Measurements from ENCODE around the gene ECT2L. TPM values are rescaled to one million over a fixed set of nuclear protein-coding genes. Genes with fewer than 3 reads are reported as not detected.

Gene ECT2L, protein sequence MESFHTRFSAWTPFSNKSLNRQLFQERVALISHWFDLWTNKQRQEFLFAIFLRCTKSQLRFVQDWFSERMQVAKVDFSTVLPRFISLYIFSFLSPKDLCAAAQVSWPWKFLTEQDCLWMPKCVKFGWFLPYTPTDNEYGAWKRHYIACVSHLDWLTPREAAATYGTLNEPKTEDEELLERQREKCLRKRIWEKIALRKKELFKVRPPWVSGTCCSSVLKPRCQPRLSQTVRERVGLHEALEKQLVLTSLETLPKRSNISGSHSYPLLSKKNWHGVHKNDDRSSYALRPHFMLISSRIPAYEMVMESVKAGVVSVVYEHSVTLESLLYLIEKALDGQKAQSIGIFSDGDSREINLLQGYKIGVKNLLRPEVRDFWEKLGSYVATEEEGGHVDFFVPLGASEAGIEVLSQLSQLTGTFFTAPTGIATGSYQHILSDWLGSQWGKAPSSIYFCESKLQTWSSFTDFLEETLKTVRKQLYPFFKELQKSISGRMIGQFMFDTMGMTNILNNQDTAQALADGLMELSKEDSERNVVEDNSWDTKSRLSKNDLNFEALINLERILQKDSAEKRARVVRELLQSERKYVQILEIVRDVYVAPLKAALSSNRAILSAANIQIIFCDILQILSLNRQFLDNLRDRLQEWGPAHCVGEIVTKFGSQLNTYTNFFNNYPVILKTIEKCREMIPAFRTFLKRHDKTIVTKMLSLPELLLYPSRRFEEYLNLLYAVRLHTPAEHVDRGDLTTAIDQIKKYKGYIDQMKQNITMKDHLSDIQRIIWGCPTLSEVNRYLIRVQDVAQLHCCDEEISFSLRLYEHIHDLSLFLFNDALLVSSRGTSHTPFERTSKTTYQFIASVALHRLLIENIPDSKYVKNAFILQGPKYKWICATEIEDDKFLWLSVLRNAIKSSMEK
- not detected in 2 replicates for total RNA-seq

DNA sequence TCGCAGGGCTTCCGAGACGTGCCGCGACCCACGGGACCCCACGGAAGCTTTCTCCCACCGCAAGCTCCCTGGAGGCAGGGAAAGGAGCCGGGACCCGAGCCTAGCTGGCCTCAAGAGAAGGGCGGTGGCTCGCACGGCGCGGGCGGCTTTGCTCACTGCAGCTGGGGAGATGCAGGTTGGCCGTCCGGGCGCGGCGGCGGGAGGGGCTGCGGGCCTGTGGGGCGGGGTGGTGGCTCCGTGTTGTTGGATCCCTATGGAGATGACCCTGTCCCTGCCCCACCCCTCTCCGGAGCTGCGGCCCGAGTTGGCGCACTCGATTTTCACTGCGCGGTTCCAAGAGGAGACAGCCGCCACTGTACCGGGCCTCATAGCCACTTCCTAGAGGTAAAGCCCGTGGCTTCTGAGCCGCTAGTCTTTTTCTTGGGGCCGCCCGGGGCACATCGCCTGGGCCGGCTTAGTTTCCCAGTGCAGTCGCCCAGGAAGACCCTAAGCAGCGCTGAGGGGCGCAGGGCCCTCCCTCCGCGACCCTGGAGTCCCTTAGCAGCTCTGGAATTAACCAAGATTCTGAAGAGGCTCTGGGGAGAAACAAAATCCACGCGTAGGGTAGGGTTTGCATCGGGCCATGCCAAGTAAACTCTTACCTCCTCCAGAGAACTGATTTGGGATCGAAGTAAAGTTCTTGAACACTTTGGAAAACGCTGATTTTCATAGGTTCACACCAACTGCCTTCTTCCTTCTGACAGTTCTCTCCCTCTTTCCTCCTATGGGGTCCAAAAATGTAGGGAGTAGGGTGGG is at the start of gene ECT2L:
Gene ECT2L (plus strand): TSS at position 279 of the 795 bp plus-strand sequence. CDS start 17,188 bp downstream, outside the sequence.

GRCh38 chr6:138773177-138774091 is 22.5 kb upstream of the ECT2L start, which contains the start of gene CCDC28A:
TSS of gene CCDC28A (plus strand) at chr6:138773769. CDS start at chr6:138776121, 2,352 bp downstream.

Other genes starting within 250 kb of the ECT2L start
- 8.6 and 8.8 TPM in 2 replicates for gene CCDC28A, start 22.3 kb upstream of the ECT2L start, total RNA-seq
- 33.3 and 58.2 TPM in 2 replicates for gene REPS1, start 192.2 kb downstream of the ECT2L start, total RNA-seq
- 67.0 and 95.8 TPM in 2 replicates for gene ABRACL, start 232.7 kb downstream of the ECT2L start, total RNA-seq